Measurements from ENCODE around the gene TRAF3IP3. TPM values are rescaled to one million over a fixed set of nuclear protein-coding genes. Genes with fewer than 3 reads are reported as not detected.

TRAF3IP3 gene
- polyA plus RNA-seq, 1 of the 3 experiments (the other 2 are of a cell fraction) = 0.31 TPM

DNA sequence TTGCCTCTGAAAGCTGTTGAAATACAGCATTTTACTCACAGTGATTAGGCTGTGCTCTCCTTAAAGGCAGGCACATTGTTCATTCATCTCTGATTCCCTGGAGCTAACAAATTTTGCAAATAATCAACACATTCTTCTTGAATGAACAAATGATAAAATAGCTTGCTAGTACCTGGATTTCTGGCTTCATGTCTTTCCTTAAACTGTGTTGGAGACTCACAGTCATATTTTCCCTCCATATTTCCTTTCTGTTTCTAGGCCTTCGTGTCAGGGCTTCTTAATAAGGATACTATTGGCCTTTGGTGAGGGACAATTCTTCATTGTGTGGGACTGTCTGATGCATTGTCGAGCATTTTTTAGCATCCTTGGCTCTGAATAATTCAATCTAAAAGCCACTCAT lies 41.5 kb upstream of the TRAF3IP3 start:
- 61% methylated on average over 2 of the region's 2 CpGs for WGBS (ENCODE audit: low lambda C conversion rate)
- no peaks in the 10 kb centered on the region for H4K20me1 ChIP-seq (ENCODE audit: insufficient read depth)

GRCh38 chr1:209715314-209715713 lies 40.5 kb upstream of the TRAF3IP3 start:
- TF ChIP-seq RFX5 (IDR thresholded peaks at IDR 0.05; ENCODE audit: low read length) = no peak
- TF ChIP-seq MEF2A (IDR thresholded peaks at IDR 0.05; ENCODE audit: borderline replicate concordance, low read depth) = no peak
- no peak overlapping the region for H3K27ac ChIP-seq (ENCODE audit: low read depth in 2 of 2, low read length in 1 of 2)
- H3K4me1 ChIP-seq (ENCODE audit: control insufficient read depth in 1 of 2, insufficient read depth in 2 of 2, low read depth in 1 of 2, low read length in 1 of 2) = peaks cover 0 to 12% of the 10 kb centered on the region in 2 experiments; a peak in 2 of 4 replicates
- no peaks in the 10 kb centered on the region for H3K9me2 ChIP-seq
- no peaks in the 10 kb centered on the region for H3K36me3 ChIP-seq (replicated peaks in 1 of 2; ENCODE audit: control insufficient read depth in 1 of 2, insufficient read depth in 2 of 2, low read length in 1 of 2)
- no peak for DNase-seq
- H3F3A ChIP-seq (replicated peaks; ENCODE audit: insufficient read depth) = peaks cover 18% of the 10 kb centered on the region
- H4K20me1 ChIP-seq (ENCODE audit: insufficient read depth) = no peaks in the 10 kb centered on the region
- ChIA-PET CTCF (no interaction called here), POLR2A (no interaction called here)
- H3K4me3 ChIP-seq (ENCODE audit: low read depth in 2 of 2, low read length in 1 of 2) = no peak overlapping the region
- H3K9me3 ChIP-seq = no peaks in the 10 kb centered on the region
- no peaks in the 10 kb centered on the region for H3K79me2 ChIP-seq (ENCODE audit: insufficient read depth)
- H3K27me3 ChIP-seq (ENCODE audit: insufficient read depth) = no peaks in the 10 kb centered on the region
- H2AFZ ChIP-seq (ENCODE audit: low read depth) = no peak overlapping the region
- no peak overlapping the region for H3K9ac ChIP-seq
- no peak overlapping the region for H3K4me2 ChIP-seq

More for the DNA sequence above, 41.5 kb upstream of the TRAF3IP3 start:
- peaks cover 15% of the 10 kb centered on the region for H3F3A ChIP-seq (replicated peaks; ENCODE audit: insufficient read depth)
- no peaks in the 10 kb centered on the region for H3K27me3 ChIP-seq (ENCODE audit: insufficient read depth)
- peaks cover 0 to 10% of the 10 kb centered on the region in 2 experiments; a peak in 1 of 4 replicates for H3K4me1 ChIP-seq (ENCODE audit: control insufficient read depth in 1 of 2, insufficient read depth in 2 of 2, low read depth in 1 of 2, low read length in 1 of 2)
- no peaks in the 10 kb centered on the region for H3K9me2 ChIP-seq
- no peak overlapping the region; the same call in 1 of the 2 replicates for H2AFZ ChIP-seq (ENCODE audit: low read depth)
- no peak overlapping the region for H3K4me3 ChIP-seq (ENCODE audit: low read depth in 2 of 2, low read length in 1 of 2)
- no peak for TF ChIP-seq ELF1 (IDR thresholded peaks at IDR 0.05)
- TF ChIP-seq EZH2phosphoT487 (IDR thresholded peaks at IDR 0.05; ENCODE audit: borderline replicate concordance, low read depth) = no peak
- TF ChIP-seq YY1 (IDR thresholded peaks at IDR 0.05; ENCODE audit: low read depth) = no peak
- no peak for TF ChIP-seq FOSL2 (IDR thresholded peaks at IDR 0.05; ENCODE audit: borderline replicate concordance, low read depth)
- TF ChIP-seq JUND (IDR thresholded peaks at IDR 0.05) = no peak
- TF ChIP-seq SIN3A (IDR thresholded peaks at IDR 0.05; ENCODE audit: borderline replicate concordance, low read depth, low read length) = no peak
- TF ChIP-seq NRF1 (IDR thresholded peaks at IDR 0.05; ENCODE audit: low read depth, low read length) = no peak
- TF ChIP-seq FOXM1 (IDR thresholded peaks at IDR 0.05; ENCODE audit: low read depth) = no peak
- TF ChIP-seq RAD21 (IDR thresholded peaks at IDR 0.05; ENCODE audit: low read length) = no peak
- TF ChIP-seq GABPA (IDR thresholded peaks at IDR 0.05; ENCODE audit: low read depth) = no peak
- TF ChIP-seq, protein P1, sequence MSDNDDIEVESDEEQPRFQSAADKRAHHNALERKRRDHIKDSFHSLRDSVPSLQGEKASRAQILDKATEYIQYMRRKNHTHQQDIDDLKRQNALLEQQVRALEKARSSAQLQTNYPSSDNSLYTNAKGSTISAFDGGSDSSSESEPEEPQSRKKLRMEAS (IDR thresholded peaks at IDR 0.05; ENCODE audit: low read depth) = no peak
- no peak for TF ChIP-seq USF1 (IDR thresholded peaks at IDR 0.05; ENCODE audit: borderline replicate concordance, low read depth)
- TF ChIP-seq, protein P2, sequence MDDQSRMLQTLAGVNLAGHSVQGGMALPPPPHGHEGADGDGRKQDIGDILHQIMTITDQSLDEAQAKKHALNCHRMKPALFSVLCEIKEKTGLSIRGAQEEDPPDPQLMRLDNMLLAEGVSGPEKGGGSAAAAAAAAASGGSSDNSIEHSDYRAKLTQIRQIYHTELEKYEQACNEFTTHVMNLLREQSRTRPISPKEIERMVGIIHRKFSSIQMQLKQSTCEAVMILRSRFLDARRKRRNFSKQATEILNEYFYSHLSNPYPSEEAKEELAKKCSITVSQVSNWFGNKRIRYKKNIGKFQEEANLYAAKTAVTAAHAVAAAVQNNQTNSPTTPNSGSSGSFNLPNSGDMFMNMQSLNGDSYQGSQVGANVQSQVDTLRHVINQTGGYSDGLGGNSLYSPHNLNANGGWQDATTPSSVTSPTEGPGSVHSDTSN (IDR thresholded peaks at IDR 0.05) = no peak
- no peak for TF ChIP-seq USF2 (IDR thresholded peaks at IDR 0.05; ENCODE audit: borderline replicate concordance, low read depth, low read length)
- TF ChIP-seq TAF1 (IDR thresholded peaks at IDR 0.05; ENCODE audit: borderline replicate concordance, low read depth, low read length) = no peak
- no peak for TF ChIP-seq MEF2A (IDR thresholded peaks at IDR 0.05; ENCODE audit: borderline replicate concordance, low read depth)
- TF ChIP-seq MXI1 (IDR thresholded peaks at IDR 0.05; ENCODE audit: low read depth, low read length) = no peak
- no peak overlapping the region for H3K4me2 ChIP-seq
- CTCF ChIA-PET = no interaction called here
- DNase-seq = no peak
- no peaks in the 10 kb centered on the region for H3K79me2 ChIP-seq (ENCODE audit: insufficient read depth)
- H3K36me3 ChIP-seq (replicated peaks in 1 of 2; ENCODE audit: control insufficient read depth in 1 of 2, insufficient read depth in 2 of 2, low read length in 1 of 2) = no peaks in the 10 kb centered on the region
- H3K9ac ChIP-seq = no peak overlapping the region
- no peak overlapping the region for H3K27ac ChIP-seq (ENCODE audit: low read depth in 2 of 2, low read length in 1 of 2)
- POLR2A ChIA-PET = no interaction called here
- no peaks in the 10 kb centered on the region for H3K9me3 ChIP-seq

Measured in SK-N-SH (cell line).